HCT116 (cell line): Measurements from ENCODE around the gene TSEN34. TPM values are rescaled to one million over a fixed set of nuclear protein-coding genes. Genes with fewer than 3 reads are reported as not detected.

Experiments used
- ATAC-seq: fragments of 200-7000 bp; cut with Tn5 transposase; 2 replicates; pipeline ENCODE4 v1.9.1; 2020; ENCODE audit warnings: mild to moderate bottlenecking, moderate library complexity
- BruUV-seq: library from RNA; stranded (reverse); fragments of 400-500 nt; replicated peaks from 2 replicates; lab custom pipeline; 2021; lab: Mats Ljungman, UMichigan
- CTCF ChIA-PET: fragments of 300-600 bp; sonication (Branson Sonifier 250); formaldehyde crosslinking; loops from one replicate; lab custom pipeline; 2021; ENCODE audit warnings: antibody characterized with exemption; lab: Charles Lee
- POLR2A ChIA-PET: fragments of 300-600, 350-600 bp; sonication (Branson Sonifier 250); formaldehyde crosslinking; loops from one replicate; lab custom pipeline; 2021; ENCODE audit warnings: antibody characterized with exemption; lab: Charles Lee
- RAD21 ChIA-PET, 2 experiments: fragments of 300-600 bp; sonication (Branson Sonifier 250); formaldehyde crosslinking; loops; one replicate each; lab custom pipeline; 2023; ENCODE audit warnings: low total read pairs in 2 of 2; ENCODE audit not compliant: uncharacterized antibody in 2 of 2, unreplicated experiment in 2 of 2, low non-redundant PET in 1 of 2; lab: Charles Lee
- DNase-seq: peaks from one replicate; pipeline ENCODE4 v3.0.0-alpha.2; 2010; ENCODE audit warnings: low read depth, low spot score
- H2AFZ ChIP-seq: fragments of 200-600 bp; shearing (Covaris generic), sonication (generic); 2 replicates; pipeline ENCODE4 v1.6.1; 2017; ENCODE audit warnings: low read depth, mixed run types, mixed read lengths, antibody characterized with exemption, low read length; ENCODE audit not compliant: poor library complexity, severe bottlenecking
- H3K27ac ChIP-seq: 2 replicates; pipeline ENCODE4 v1.5.1; 2012; ENCODE audit warnings: low read depth, low read length
- H3K27me3 ChIP-seq: fragments of 200-600 bp; sonication (generic); 2 replicates; pipeline ENCODE4 v1.6.1; 2016; ENCODE audit warnings: mixed run types, low read length, mixed read lengths; ENCODE audit not compliant: insufficient read depth
- H3K36me3 ChIP-seq, 2 experiments: fragments of 200-500 bp in 1 of 2; fragments of 200-600 bp in 1 of 2; sonication (Bioruptor generic) in 1 of 2; sonication (generic) in 1 of 2; 2 replicates each; pipeline versions ENCODE4 v1.5.1 to v1.6.1; 2014 to 2016; ENCODE audit warnings: low read length in 2 of 2, inconsistent platforms in 1 of 2, mixed read lengths in 1 of 2, mixed run types in 1 of 2; ENCODE audit not compliant: insufficient read depth in 2 of 2, control insufficient read depth in 1 of 2
- H3K4me1 ChIP-seq, 2 experiments: fragments of 200-600 bp in 1 of 2; sonication (generic) in 1 of 2; 2 replicates each; pipeline versions ENCODE4 v1.5.1 to v1.6.1; 2012 to 2017; ENCODE audit warnings: low read length in 2 of 2, inconsistent platforms in 1 of 2, mild to moderate bottlenecking in 1 of 2, mixed read lengths in 1 of 2, mixed run types in 1 of 2, moderate library complexity in 1 of 2; ENCODE audit not compliant: insufficient read depth in 2 of 2, control insufficient read depth in 1 of 2
- H3K4me2 ChIP-seq: fragments of 200-600 bp; sonication (generic); 2 replicates; pipeline ENCODE4 v1.6.1; 2017; ENCODE audit warnings: mixed run types, low read length, mixed read lengths
- H3K4me3 ChIP-seq, 2 experiments: fragments of 200-600 bp in 1 of 2; sonication (generic) in 1 of 2; replicated peaks in 1 of 2; 2 replicates each; pipeline ENCODE4 v1.5.1; 2011 to 2016; ENCODE audit warnings: low read length in 2 of 2, control low read depth in 1 of 2, low read depth in 1 of 2, mild to moderate bottlenecking in 1 of 2, mixed read lengths in 1 of 2, mixed run types in 1 of 2
- H3K79me2 ChIP-seq: fragments of 200-600 bp; sonication (generic); 2 replicates; pipeline ENCODE4 v1.6.1; 2017; ENCODE audit warnings: mild to moderate bottlenecking, mixed run types, low read length, moderate library complexity, mixed read lengths; ENCODE audit not compliant: insufficient read depth
- H3K9ac ChIP-seq: fragments of 200-600 bp; sonication (generic); 2 replicates; pipeline ENCODE4 v1.6.1; 2016; ENCODE audit warnings: low read length, mixed read lengths
- H3K9me2 ChIP-seq: fragments of 200-600 bp; sonication (generic), shearing (Covaris generic); 2 replicates; pipeline ENCODE4 v1.6.1; 2017; ENCODE audit warnings: mixed run types, mild to moderate bottlenecking, moderate library complexity; ENCODE audit not compliant: insufficient read depth
- H3K9me3 ChIP-seq, 2 experiments: fragments of 200-500 bp in 1 of 2; fragments of 200-600 bp in 1 of 2; sonication (Bioruptor generic) in 1 of 2; sonication (generic) in 1 of 2; 2 replicates each; pipeline ENCODE4 v1.6.1; 2014 to 2017; ENCODE audit warnings: low read length in 2 of 2, mixed read lengths in 2 of 2, inconsistent platforms in 1 of 2, low read depth in 1 of 2, mild to moderate bottlenecking in 1 of 2, mixed run types in 1 of 2, moderate library complexity in 1 of 2; ENCODE audit not compliant: control insufficient read depth in 1 of 2, insufficient read depth in 1 of 2
- H4K20me1 ChIP-seq: fragments of 200-600 bp; sonication (generic), shearing (Covaris generic); 2 replicates; pipeline ENCODE4 v1.6.1; 2017; ENCODE audit warnings: mixed run types, mild to moderate bottlenecking, moderate library complexity; ENCODE audit not compliant: insufficient read depth
- CEBPB ChIP-seq: IDR thresholded peaks from 2 replicates; pipeline ENCODE4 v1.6.1; 2012; ENCODE audit warnings: low read depth
- CTCF ChIP-seq, 3 experiments: fragments of 200-600 bp in 1 of 3; sonication (generic) in 1 of 3; IDR thresholded peaks in 2 of 3; conservative IDR thresholded peaks in 1 of 3; 2 replicates each; pipeline ENCODE4 v1.5.1; 2012 to 2017; ENCODE audit warnings: low read depth in 2 of 3, low read length in 2 of 3, antibody characterized with exemption in 1 of 3, borderline replicate concordance in 1 of 3, control low read depth in 1 of 3, mild to moderate bottlenecking in 1 of 3, mixed read lengths in 1 of 3, mixed run types in 1 of 3, moderate library complexity in 1 of 3; ENCODE audit not compliant: insufficient read depth in 1 of 3
- EGR1 ChIP-seq: IDR thresholded peaks from 2 replicates; pipeline ENCODE4 v1.6.1; 2012; ENCODE audit warnings: low read depth
- EZH2 ChIP-seq: fragments of 200-600 bp; sonication (generic); IDR thresholded peaks from 2 replicates; pipeline ENCODE4 v1.6.1; 2017; ENCODE audit warnings: antibody characterized with exemption, mixed run types
- EZH2phosphoT487 ChIP-seq: fragments of 200-600 bp; IDR thresholded peaks from 2 replicates; pipeline ENCODE4 v1.6.1; 2018; ENCODE audit warnings: antibody characterized with exemption, borderline replicate concordance
- FOSL1 ChIP-seq: IDR thresholded peaks from 2 replicates; pipeline ENCODE4 v1.6.1; 2012; ENCODE audit warnings: low read depth
- JUND ChIP-seq: IDR thresholded peaks from 2 replicates; pipeline ENCODE4 v1.6.1; 2012
- MAX ChIP-seq: IDR thresholded peaks from 2 replicates; pipeline ENCODE4 v1.6.1; 2012
- POLR2A ChIP-seq: IDR thresholded peaks from 2 replicates; pipeline ENCODE4 v1.7.0; 2011; ENCODE audit warnings: borderline replicate concordance; ENCODE audit not compliant: insufficient read depth, insufficient read length; ENCODE audit errors: extremely low read depth
- RAD21 ChIP-seq: IDR thresholded peaks from 2 replicates; pipeline ENCODE4 v1.6.1; 2012; ENCODE audit warnings: low read depth, mild to moderate bottlenecking
- SIN3A ChIP-seq: IDR thresholded peaks from 2 replicates; pipeline ENCODE4 v1.6.1; 2012; ENCODE audit warnings: low read depth
- SRF ChIP-seq: IDR thresholded peaks from 2 replicates; pipeline ENCODE4 v1.6.1; 2012; ENCODE audit warnings: low read depth
- TCF7L2 ChIP-seq: IDR thresholded peaks from 2 replicates; pipeline ENCODE4 v1.7.0; 2011; ENCODE audit warnings: borderline replicate concordance, inconsistent platforms; ENCODE audit not compliant: insufficient read depth, insufficient read length; ENCODE audit errors: extremely low read depth
- ZBTB33 ChIP-seq: IDR thresholded peaks from 2 replicates; pipeline ENCODE4 v1.6.1; 2011; ENCODE audit warnings: mild to moderate bottlenecking, low read length, moderate library complexity; ENCODE audit not compliant: insufficient replicate concordance; ENCODE audit errors: extremely low read depth
- ZFX ChIP-seq: fragments of 450-650 bp; IDR thresholded peaks from 2 replicates; pipeline ENCODE4 v1.6.1; 2017
- ZNF274 ChIP-seq: fragments of 200-500 bp; sonication (Bioruptor generic); IDR thresholded peaks from 2 replicates; pipeline ENCODE4 v1.6.1; 2014; ENCODE audit warnings: mild to moderate bottlenecking, low read depth, low read length, inconsistent platforms
- intact Hi-C: fragments of 100-400 bp; cut with micrococcal nuclease; formaldehyde crosslinking; loops from 2 replicates; pipeline ENCODE4 v1.10.0; 2022
- total RNA-seq: library from RNA; stranded (reverse); gene quantifications from one replicate; pipeline ENCODE4 v1.2.1, GENCODE V29; 2021; ENCODE audit not compliant: unreplicated experiment

TSEN34 gene
- total RNA-seq, 1 experiment from 2014 or later, result 99.9 TPM

GRCh38 chr19:54218259-54218658 lies 27.2 kb downstream of the TSEN34 start:
- POLR2A ChIA-PET, result no interaction called here
- Histone ChIP-seq H3K27ac (no peak overlapping the region), H4K20me1 (no peaks in the 10 kb centered on the region), H3K36me3 (no peaks in the 10 kb centered on the region), H3K9me3 (no peaks in the 10 kb centered on the region), H3K4me1 (no peaks in the 10 kb centered on the region), H3K4me3 (no peak overlapping the region), H3K4me2 (no peak overlapping the region), H2AFZ (no peak overlapping the region), H3K27me3 (no peaks in the 10 kb centered on the region), H3K79me2 (no peaks in the 10 kb centered on the region), H3K9me2 (no peaks in the 10 kb centered on the region), H3K9ac (no peak overlapping the region)
- no TSS peak for BruUV-seq
- no peak for ATAC-seq
- RAD21 ChIA-PET, result no interaction called here
- TF ChIP-seq ZBTB33 (no peak), ZFX (no peak), CEBPB (no peak), EZH2phosphoT487 (no peak), EGR1 (no peak), FOSL1 (no peak), EZH2 (no peak), CTCF (IDR thresholded peaks at IDR 0.05 in 2 of 3, conservative IDR thresholded peaks at IDR 0.05 in 1 of 3; ENCODE audit: borderline replicate concordance in 1 of 3, insufficient read depth in 1 of 3, low read depth in 2 of 3, low read length in 2 of 3) (no peak), POLR2A (no peak), ZNF274 (no peak), MAX (no peak), TCF7L2 (no peak), SRF (no peak), RAD21 (no peak), SIN3A (no peak), JUND (no peak)
- CTCF ChIA-PET, result no interaction called here
- DNase-seq, result no peak
- intact Hi-C loops, result no loop called here
